Hematopoietic multipotent progenitor cell (in vitro differentiated cells): ENCODE measurements around the gene PTRH1. TPM values are rescaled to one million over a fixed set of nuclear protein-coding genes. Genes with fewer than 3 reads are reported as not detected.
A peak's percentile ranks its signal among the peaks of the same experiment; 100 is the strongest.

Source experiments
- DNase-seq, 3 donors: peaks; one replicate each; pipeline ENCODE4 v3.0.0-alpha.2; 2011 to 2015; ENCODE audit warnings: low read depth in 2 of 3, low spot score in 2 of 3
- total RNA-seq: library from RNA; depleted of rRNA; stranded (reverse); fragments of >200 nt; gene quantifications from one replicate; pipeline ENCODE4 v1.2.3, GENCODE V29; 2012

Gene PTRH1
- total RNA-seq, 1 donor = 20.7 TPM

GRCh38 chr9:127667127-127667844, 48.2 kb downstream of the PTRH1 start:
- no peak for DNase-seq

DNA sequence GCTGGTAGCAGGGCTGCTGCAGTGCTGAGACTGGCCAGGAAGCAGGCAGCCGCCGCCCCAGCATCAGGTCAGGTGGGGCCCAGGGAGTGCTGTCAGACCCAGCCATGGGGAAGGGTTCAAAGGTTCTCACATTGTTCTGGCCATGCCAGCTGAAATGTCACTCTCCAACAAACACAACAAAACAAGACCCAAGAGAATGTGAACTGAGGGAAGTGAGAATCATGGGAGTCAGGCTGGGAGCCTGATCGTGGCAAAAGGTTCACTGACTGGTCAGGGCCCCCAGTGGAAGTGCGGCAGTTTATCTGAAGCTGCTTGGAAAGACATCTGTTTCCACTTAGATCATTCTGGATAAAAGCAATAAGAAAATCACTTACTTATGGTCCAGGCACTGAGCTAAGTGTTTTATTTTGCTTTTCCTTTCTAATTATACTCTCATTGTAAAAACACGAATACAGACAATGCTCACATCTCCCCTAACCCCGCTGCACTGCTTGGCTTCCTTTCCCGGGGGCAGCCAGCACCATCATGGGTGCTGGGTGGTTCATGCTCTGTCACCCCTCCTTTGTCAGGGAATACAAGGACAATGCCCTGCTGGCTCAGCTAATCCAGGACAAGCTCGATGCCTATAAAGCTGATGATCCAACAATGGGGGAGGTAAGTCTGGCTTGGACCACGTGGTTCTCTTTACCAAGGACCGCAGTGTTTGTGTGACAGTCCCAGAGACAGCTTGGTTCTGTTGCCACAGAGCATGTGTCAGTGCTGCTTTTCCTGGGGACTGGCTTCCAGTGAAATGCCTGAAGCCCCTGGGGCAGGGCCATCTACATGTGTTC, 50.6 kb downstream of the PTRH1 start:
- DNase-seq = peak in 1 of 3 donors; percentile 22

DNA sequence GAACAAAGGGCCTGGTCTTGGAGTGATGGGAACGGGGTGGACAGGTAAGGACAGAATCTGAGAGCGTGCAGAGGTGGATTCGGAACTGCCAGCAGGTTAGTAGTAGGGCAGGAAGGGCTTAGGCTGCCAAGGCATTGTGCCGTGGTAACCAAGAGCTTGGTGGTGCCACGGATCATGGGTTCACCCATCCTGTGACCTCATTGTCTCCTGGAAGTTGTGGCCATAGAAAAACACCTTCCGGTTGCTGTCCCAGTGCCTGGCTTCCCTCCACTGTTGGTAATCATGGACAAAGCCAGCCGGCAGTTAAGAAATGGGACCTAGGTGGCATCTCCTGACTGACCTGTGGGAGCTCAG, 51.2 kb downstream of the PTRH1 start:
- no peak for DNase-seq

Other genes with a start within 250 kb of the PTRH1 start
- gene STXBP1, start 103.4 kb downstream of the PTRH1 start, total RNA-seq = 5.7 TPM
- 0.27 TPM for gene CFAP157, start 8.7 kb downstream of the PTRH1 start, total RNA-seq
- gene TTC16, start 416 bp upstream of the PTRH1 start, total RNA-seq = under 0.01 TPM
- gene TOR2A, start 19.6 kb upstream of the PTRH1 start, total RNA-seq = 15.9 TPM
- 79.7 TPM for gene SH2D3C, start 63.0 kb upstream of the PTRH1 start, total RNA-seq
- 208 TPM for gene CDK9, start 70.4 kb upstream of the PTRH1 start, total RNA-seq
- gene FPGS, start 87.2 kb upstream of the PTRH1 start, total RNA-seq = 212 TPM
- 17.5 TPM for gene ENG, start 139.0 kb upstream of the PTRH1 start, total RNA-seq
- gene AK1, start 162.0 kb upstream of the PTRH1 start, total RNA-seq = 0.27 TPM
- gene ST6GALNAC6, start 183.9 kb upstream of the PTRH1 start, total RNA-seq = 47.9 TPM
- gene ST6GALNAC4, start 201.4 kb upstream of the PTRH1 start, total RNA-seq = 70.3 TPM
- 0.27 TPM for gene PIP5KL1, start 215.1 kb upstream of the PTRH1 start, total RNA-seq
- gene DPM2, start 222.2 kb upstream of the PTRH1 start, total RNA-seq = 17.2 TPM